Tibial artery (tissue), 4 donors: Measurements from ENCODE around the gene CGREF1.

Source experiments
- DNase-seq, 2 donors: peaks; one replicate each; pipeline ENCODE4 v3.0.0-alpha.2; 2019
- H3K27ac ChIP-seq, 2 donors: fragments of 200-600 bp; sonication (generic) in 1 of 2; 1 replicate in 1 of 2; 2 replicates in 1 of 2; pipeline ENCODE4 v1.5.1; 2018 to 2019; ENCODE audit warnings: mild to moderate bottlenecking in 1 of 2
- H3K27me3 ChIP-seq, 2 donors: fragments of 200-600 bp; sonication (generic) in 1 of 2; one replicate each; pipeline versions ENCODE4 v1.5.1 to v1.6.0; 2016 to 2019
- H3K36me3 ChIP-seq, 3 donors: fragments of 200-600 bp; sonication (generic) in 2 of 3; one replicate each; pipeline ENCODE4 v1.5.1; 2016 to 2019; ENCODE audit warnings: mild to moderate bottlenecking in 2 of 3
- H3K4me1 ChIP-seq, 4 donors: fragments of 200-600 bp; sonication (generic) in 2 of 4; 1 replicate in 3 of 4; 2 replicates in 1 of 4; pipeline ENCODE4 v1.5.1; 2016 to 2019
- H3K4me3 ChIP-seq, 2 donors: fragments of 200-600 bp; sonication (generic) in 1 of 2; 1 replicate in 1 of 2; 2 replicates in 1 of 2; pipeline ENCODE4 v1.5.1; 2018 to 2019; ENCODE audit warnings: mild to moderate bottlenecking in 2 of 2
- H3K9me3 ChIP-seq, 3 donors: fragments of 200-600 bp; sonication (generic) in 1 of 3; one replicate each; pipeline ENCODE4 v1.5.1; 2016 to 2019
- CTCF ChIP-seq, 2 experiments: fragments of 200-600 bp in 1 of 2; fragments of 450-650 bp in 1 of 2; IDR thresholded peaks; one replicate each; pipeline ENCODE4 v1.5.1; 2017 to 2019; ENCODE audit warnings: antibody characterized with exemption in 2 of 2, mild to moderate bottlenecking in 1 of 2, moderate library complexity in 1 of 2
- intact Hi-C: fragments of 100-400 bp; cut with DNase I; formaldehyde crosslinking; loops from one replicate; pipeline ENCODE4 v1.15.0; 2023; ENCODE audit warnings: low total_unique reads

CGREF1 gene

GRCh38 chr2:27143285-27143684, 24.4 kb upstream of the CGREF1 start:
- H3K27ac ChIP-seq = no peak overlapping the region
- H3K9me3 ChIP-seq = no peaks in the 10 kb centered on the region
- no peaks in the 10 kb centered on the region for H3K4me1 ChIP-seq
- no peaks in the 10 kb centered on the region for H3K36me3 ChIP-seq
- DNase-seq = no peak
- no peak overlapping the region for H3K4me3 ChIP-seq
- TF ChIP-seq CTCF (IDR thresholded peaks at IDR 0.05) = no peak
- peaks cover 0 to 3% of the 10 kb centered on the region in 2 donors for H3K27me3 ChIP-seq
- intact Hi-C loops = no loop called here

GRCh38 chr2:27139310-27139709, 20.4 kb upstream of the CGREF1 start, which contains the start of gene PRR30:
Gene PRR30 (minus strand): TSS chr2:27139410. CDS start chr2:27138329, 1,081 bp downstream.
- Histone ChIP-seq H3K36me3 (no peaks in the 10 kb centered on the region), H3K4me1 (peaks cover 0 to 4% (median 0%) of the 10 kb centered on the region in 4 donors), H3K4me3 (no peak within 1 kb of the TSS), H3K27me3 (no peaks in the 10 kb centered on the region), H3K9me3 (no peaks in the 10 kb centered on the region), H3K27ac (no peak within 1 kb of the TSS)
- intact Hi-C loops = loop anchor here (10.0 kb wide), 1 partner anchor 75 kb away; the partner anchor contains the start of genes ATRAID, CAD and SLC5A6
- DNase-seq = no peak
- TF ChIP-seq CTCF (IDR thresholded peaks at IDR 0.05) = no peak

- no peak for TF ChIP-seq CTCF (IDR thresholded peaks at IDR 0.05)
- H3K9me3 ChIP-seq = no peaks in the 10 kb centered on the region
- H3K27ac ChIP-seq = no peak overlapping the region
- H3K27me3 ChIP-seq = no peaks in the 10 kb centered on the region
- H3K4me1 ChIP-seq = peaks cover 0 to 12% (median 8%) of the 10 kb centered on the region in 4 donors
- intact Hi-C loops = loop anchor here (10.0 kb wide), 1 partner anchor 77 kb away; the partner anchor contains the start of genes ATRAID, CAD and SLC5A6
- H3K4me3 ChIP-seq = no peak overlapping the region
- H3K36me3 ChIP-seq = no peaks in the 10 kb centered on the region
- DNase-seq = no peak
Observed at GRCh38 chr2:27138111-27138510, 19.2 kb upstream of the CGREF1 start.

GRCh38 chr2:27137322-27137935, 18.5 kb upstream of the CGREF1 start:
- no peak for TF ChIP-seq CTCF (IDR thresholded peaks at IDR 0.05)
- intact Hi-C loops = loop anchor here (10.0 kb wide), 1 partner anchor 77 kb away; the partner anchor contains the start of genes ATRAID, CAD and SLC5A6
- H3K36me3 ChIP-seq = peaks cover 0 to 5% (median 4%) of the 10 kb centered on the region in 3 donors
- no peak for DNase-seq
- no peaks in the 10 kb centered on the region for H3K27me3 ChIP-seq
- peaks cover 0 to 19% (median 14%) of the 10 kb centered on the region in 4 donors for H3K4me1 ChIP-seq
- no peak overlapping the region for H3K4me3 ChIP-seq
- no peaks in the 10 kb centered on the region for H3K9me3 ChIP-seq
- H3K27ac ChIP-seq = no peak overlapping the region

- H3K27ac ChIP-seq = no peak overlapping the region
- no peak overlapping the region for H3K4me3 ChIP-seq
- peaks cover 0 to 21% (median 19%) of the 10 kb centered on the region in 4 donors for H3K4me1 ChIP-seq
- intact Hi-C loops = loop anchor here (10.0 kb wide), 1 partner anchor 78 kb away; the partner anchor contains the start of genes ATRAID, CAD and SLC5A6
- DNase-seq = no peak
- no peak for TF ChIP-seq CTCF (IDR thresholded peaks at IDR 0.05)
- no peaks in the 10 kb centered on the region for H3K27me3 ChIP-seq
- peaks cover 0 to 11% (median 10%) of the 10 kb centered on the region in 3 donors for H3K36me3 ChIP-seq
- no peaks in the 10 kb centered on the region for H3K9me3 ChIP-seq
Observed at GRCh38 chr2:27136751-27137150, 17.8 kb upstream of the CGREF1 start.
